Mucosa of stomach (tissue), 1 donor: ENCODE results near the gene LMO4.

Source experiments
- H3K27me3 ChIP-seq: one replicate; pipeline ENCODE4 v1.7.0; 2013; ENCODE audit warnings: mild to moderate bottlenecking, low read length; ENCODE audit not compliant: control insufficient read depth, insufficient read depth
- H3K36me3 ChIP-seq: one replicate; pipeline ENCODE4 v1.7.0; 2013; ENCODE audit warnings: low read length; ENCODE audit not compliant: control insufficient read depth, insufficient read depth
- H3K4me1 ChIP-seq: one replicate; pipeline ENCODE4 v1.7.0; 2013; ENCODE audit warnings: mild to moderate bottlenecking, low read length; ENCODE audit not compliant: control insufficient read depth, insufficient read depth
- H3K4me3 ChIP-seq: one replicate; pipeline ENCODE4 v1.7.0; 2013; ENCODE audit warnings: low read length
- H3K9ac ChIP-seq: one replicate; pipeline ENCODE4 v1.7.0; 2013; ENCODE audit warnings: mild to moderate bottlenecking, low read length, moderate library complexity
- H3K9me3 ChIP-seq: one replicate; pipeline ENCODE4 v1.7.0; 2013; ENCODE audit warnings: mild to moderate bottlenecking, low read length, moderate library complexity; ENCODE audit not compliant: control insufficient read depth
- donor health status: Pancreatic carcinoma.

The LMO4 gene, protein sequence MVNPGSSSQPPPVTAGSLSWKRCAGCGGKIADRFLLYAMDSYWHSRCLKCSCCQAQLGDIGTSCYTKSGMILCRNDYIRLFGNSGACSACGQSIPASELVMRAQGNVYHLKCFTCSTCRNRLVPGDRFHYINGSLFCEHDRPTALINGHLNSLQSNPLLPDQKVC

DNA sequence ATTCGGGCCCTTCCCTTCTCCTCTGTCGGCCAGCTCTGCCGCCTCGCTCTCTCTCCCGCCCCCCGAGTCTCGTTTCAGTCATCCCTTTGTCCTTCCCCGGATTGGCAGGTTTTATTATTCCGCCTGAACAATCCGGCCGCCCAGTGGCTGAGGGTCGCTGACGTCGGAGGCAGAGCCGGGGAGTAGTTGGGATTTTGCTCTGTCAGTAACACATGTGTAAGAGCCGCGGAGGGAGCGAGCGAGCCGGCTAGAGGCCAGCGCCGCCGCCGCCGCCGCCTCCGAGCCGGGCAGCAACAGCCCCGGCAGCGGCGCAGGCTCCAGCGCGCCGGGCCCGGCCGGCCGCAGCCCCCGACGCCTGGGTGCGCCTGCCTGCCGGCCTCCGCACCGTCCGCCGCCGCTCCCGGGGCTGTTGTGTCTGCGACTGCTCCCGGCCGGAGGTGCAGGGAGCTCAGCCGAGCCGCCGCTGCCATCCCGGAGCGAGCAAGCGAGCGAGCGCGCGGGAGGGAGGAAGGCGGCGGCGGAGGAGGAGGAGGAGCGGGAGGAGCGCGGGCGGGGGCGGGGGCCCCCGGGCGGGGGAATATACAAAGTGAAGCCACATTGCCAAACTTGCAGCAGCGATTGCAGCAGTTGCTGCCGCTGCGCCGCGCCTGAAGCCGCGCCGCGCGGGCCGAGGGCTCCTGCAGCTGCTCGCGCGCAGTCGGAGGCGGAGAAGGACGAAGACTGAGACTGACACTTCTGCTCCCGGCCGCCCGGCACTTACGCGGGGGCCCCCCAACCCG is at the start of gene LMO4:
Gene LMO4 (plus strand): TSS at position 609 of the 779 bp plus-strand sequence. CDS start 3,136 bp downstream, outside the sequence.
- Histone ChIP-seq H3K36me3 (no peaks in the 10 kb centered on the region), H3K27me3 (no peaks in the 10 kb centered on the region), H3K4me3 (peak within 1 kb of the TSS; percentile 23), H3K4me1 (peaks cover 17% of the 10 kb centered on the region), H3K9me3 (no peaks in the 10 kb centered on the region), H3K9ac (peak within 1 kb of the TSS; percentile 94)

DNA sequence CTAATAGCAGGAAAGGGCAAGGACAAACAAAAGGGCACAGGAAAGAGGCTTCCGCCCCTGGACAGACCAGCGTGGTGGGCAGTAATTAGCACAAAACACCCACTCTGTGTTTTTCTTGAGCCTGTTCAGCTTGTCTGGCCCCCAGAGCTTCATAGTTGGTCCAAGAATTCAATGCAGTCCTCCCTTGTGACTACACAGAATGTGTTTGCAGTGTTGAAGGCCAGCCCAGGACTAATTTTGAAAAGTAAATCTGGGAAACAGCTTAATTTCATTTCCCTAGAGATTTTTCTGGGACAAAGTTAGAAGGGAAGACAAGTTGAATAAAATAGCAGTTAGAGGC is 49.2 kb upstream of the LMO4 start:
- Histone ChIP-seq H3K36me3 (no peaks in the 10 kb centered on the region), H3K9me3 (no peaks in the 10 kb centered on the region), H3K4me1 (no peaks in the 10 kb centered on the region), H3K27me3 (no peaks in the 10 kb centered on the region), H3K4me3 (no peak overlapping the region), H3K9ac (no peak overlapping the region)

DNA sequence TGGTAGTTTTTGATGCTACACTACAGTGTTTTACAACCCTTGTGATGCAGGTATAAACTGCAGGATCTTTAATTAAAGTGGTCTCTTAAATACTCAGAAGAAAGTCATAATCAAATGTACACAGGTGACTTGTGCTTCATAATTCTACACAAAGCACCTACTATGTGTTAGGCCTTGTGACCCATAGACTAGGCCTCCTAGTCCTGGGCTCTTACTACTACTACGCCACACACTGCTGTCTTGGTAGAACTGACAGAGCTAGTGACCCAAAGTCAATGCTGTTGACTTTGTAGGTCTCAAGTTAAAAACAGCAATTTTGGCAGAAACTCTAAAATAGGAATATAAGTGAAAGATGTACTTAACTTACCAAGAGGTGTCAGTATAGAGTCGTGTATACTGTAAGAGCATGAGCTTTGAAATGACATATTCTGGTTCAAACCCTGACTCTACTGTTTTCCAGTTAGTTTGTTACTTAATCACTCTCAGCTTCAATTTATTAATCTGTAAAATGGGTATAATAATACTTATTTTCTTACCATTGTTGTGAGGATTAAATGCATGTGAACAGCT is 48.6 kb upstream of the LMO4 start:
- H3K36me3 ChIP-seq, result no peaks in the 10 kb centered on the region
- no peaks in the 10 kb centered on the region for H3K9me3 ChIP-seq
- H3K27me3 ChIP-seq, result no peaks in the 10 kb centered on the region
- no peak overlapping the region for H3K4me3 ChIP-seq
- no peaks in the 10 kb centered on the region for H3K4me1 ChIP-seq
- no peak overlapping the region for H3K9ac ChIP-seq

DNA sequence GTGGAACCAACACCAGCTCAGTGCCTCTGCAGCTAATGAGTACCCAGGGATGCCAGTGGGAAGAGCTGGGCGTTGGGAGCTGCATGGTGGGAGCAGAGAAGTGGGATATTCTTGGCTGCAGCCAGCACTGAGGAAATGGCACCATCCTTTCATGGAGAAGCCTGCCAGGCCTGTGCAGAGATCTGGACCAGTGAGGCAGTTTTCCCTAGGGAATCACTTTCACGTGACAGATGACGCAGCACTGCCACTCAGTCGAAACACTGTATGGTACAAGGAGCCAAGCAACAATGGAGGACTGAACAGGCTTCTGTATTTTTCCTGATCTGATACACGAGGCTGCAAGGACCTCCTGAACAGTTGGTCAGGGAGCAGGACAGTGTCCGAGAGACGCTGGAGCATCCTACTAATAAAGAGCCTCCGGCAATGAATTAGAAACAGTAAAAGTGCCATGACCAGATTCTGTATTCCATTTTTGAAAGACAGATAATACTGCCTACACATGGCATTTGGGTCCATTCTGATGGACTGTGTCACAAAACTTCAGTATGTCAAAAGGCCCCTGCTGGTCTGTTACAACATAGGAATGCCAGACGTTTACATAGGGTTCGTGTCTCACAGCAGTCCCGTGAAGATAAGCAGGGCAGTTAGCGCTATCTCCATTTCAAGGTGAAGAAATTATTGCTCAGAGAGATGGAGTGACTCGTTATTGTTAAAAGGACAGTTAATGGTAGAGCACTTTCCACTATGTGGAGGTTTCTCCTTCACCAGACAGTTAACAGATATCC is 44.0 kb upstream of the LMO4 start:
- Histone ChIP-seq H3K4me3 (no peak overlapping the region), H3K4me1 (no peaks in the 10 kb centered on the region), H3K9ac (no peak overlapping the region), H3K36me3 (no peaks in the 10 kb centered on the region), H3K9me3 (no peaks in the 10 kb centered on the region), H3K27me3 (no peaks in the 10 kb centered on the region)

DNA sequence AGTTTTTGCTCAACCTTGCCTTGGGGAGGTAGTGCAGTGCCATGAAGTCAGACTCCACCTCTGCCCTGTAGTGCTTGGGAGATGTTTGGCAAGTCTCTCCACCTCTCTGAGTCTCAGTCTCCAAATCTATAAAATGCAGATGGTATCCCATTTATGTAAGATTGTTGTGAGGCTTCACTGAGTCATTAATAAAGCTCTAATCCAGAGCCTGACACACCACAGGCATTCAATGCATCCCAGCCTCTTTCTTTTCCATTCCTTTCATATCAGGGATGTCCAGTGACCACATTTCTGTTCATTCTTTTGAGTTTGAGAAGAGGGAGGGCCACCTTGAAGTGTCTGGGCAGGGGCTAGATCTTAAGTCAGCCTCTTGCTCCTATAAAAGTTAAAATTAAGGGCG is 37.6 kb upstream of the LMO4 start:
- Histone ChIP-seq H3K9me3 (no peaks in the 10 kb centered on the region), H3K4me1 (no peaks in the 10 kb centered on the region), H3K27me3 (no peaks in the 10 kb centered on the region), H3K4me3 (no peak overlapping the region), H3K36me3 (no peaks in the 10 kb centered on the region), H3K9ac (no peak overlapping the region)

DNA sequence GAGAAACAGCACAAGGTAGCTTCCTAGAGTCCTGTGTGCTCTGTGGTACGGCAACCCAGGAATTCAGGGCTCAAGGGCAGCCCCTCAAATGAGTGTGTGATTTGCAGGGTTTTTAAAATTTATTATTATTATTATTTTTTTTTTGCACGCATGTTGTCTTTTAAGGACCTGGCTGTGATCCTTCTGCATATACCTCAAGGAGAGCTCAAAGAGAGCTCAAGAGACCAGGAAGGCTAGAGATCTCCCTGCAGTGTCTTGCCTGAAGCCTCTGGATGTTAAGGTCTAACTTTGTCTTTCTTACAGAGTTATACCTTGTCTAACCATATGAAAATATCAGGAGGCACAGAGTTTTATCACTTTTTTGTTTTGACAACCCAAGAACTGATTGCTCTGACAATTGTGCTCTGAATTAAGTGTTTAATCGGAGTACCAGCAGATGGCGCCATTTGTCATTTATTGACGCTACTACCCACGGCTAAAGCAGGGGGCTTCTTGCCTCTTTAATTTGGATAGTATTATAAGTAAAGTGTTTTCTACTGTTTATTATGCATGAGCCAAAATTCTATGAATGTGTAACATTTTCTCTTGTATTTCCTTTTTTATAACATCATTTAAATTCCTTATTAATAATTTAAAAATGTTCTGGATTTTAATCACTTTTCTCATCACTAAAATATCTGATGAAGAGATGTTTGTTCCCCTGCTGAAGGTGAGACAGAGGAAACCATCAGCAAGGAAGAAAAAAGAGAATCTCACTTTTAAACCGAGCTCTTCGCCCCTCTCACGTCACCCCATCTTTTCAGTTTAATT is 35.8 kb upstream of the LMO4 start:
- Histone ChIP-seq H3K9me3 (no peaks in the 10 kb centered on the region), H3K9ac (no peak overlapping the region), H3K36me3 (no peaks in the 10 kb centered on the region), H3K4me1 (no peaks in the 10 kb centered on the region), H3K4me3 (no peak overlapping the region), H3K27me3 (no peaks in the 10 kb centered on the region)

DNA sequence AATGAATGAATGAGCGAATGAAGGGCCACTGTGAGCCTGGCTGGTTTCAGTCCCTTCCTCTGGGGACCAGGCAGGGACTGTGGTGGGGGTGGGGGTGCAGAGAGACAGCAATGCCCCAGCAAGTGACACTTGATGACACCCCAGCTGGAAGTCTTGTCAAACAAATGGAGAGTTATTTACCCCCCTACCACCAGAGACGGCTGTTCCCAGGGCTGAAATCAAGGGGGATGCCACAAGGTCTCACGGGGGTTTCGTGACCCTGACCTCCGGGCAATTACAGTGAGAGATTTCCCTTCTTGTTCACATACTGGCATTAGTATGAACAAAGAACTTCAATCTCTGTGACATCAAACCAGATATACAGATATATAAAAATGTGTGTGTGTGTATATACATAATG is 34.0 kb upstream of the LMO4 start:
- no peaks in the 10 kb centered on the region for H3K27me3 ChIP-seq
- H3K4me3 ChIP-seq, result no peak overlapping the region
- no peaks in the 10 kb centered on the region for H3K9me3 ChIP-seq
- H3K4me1 ChIP-seq, result no peaks in the 10 kb centered on the region
- no peak overlapping the region for H3K9ac ChIP-seq
- no peaks in the 10 kb centered on the region for H3K36me3 ChIP-seq

DNA sequence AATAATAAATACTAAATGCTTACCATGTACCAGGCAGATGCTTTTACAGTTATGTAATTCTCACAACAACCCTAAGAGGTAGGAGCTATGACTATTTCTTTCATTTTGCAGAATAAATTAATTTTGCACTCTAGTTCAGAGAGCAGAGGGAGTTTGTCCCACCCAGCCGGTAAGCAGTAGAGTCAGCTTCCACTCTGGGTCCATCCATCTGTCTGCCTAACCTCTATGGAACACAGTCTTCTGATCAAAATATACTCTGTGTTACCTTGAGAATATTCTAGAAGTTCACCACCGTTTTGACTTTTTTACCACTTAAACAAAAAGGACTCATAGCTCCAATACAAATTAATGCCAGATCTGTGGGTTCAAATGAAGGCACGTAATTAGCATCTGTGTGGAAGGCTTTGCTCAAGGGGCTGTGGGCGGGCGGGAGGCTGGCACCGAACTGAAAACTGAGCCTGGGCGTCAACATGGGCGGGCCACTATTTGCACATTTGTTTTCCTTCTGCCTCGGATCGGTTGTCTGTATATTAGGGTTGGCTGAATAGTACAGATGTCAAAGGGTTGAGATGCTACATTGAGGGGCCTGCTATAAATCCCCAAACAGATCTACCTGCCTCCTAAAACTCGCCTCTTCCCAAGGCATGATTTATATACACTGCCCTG is 33.1 kb upstream of the LMO4 start:
- Histone ChIP-seq H3K27me3 (no peaks in the 10 kb centered on the region), H3K9me3 (no peaks in the 10 kb centered on the region), H3K36me3 (no peaks in the 10 kb centered on the region), H3K4me3 (no peak overlapping the region), H3K9ac (no peak overlapping the region), H3K4me1 (no peaks in the 10 kb centered on the region)

DNA sequence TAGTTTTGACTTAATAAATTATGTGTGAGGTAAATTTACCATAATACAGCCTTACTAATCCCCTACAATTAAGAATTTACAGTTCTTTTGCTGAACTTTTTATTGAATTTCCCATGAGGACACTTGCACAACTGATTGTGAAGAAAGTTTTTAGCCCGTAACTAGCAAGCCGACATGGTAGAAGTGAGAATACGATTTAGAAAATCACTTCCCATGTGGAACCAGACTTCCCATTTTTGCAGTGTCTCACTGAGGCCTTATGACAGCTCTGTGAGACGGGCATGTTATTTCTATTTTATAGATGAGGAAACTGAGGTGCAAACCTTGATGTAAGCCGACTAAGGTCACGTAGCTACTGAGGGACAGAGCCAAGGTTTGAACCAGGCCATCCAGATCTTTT is 32.5 kb upstream of the LMO4 start:
- H3K4me1 ChIP-seq, result no peaks in the 10 kb centered on the region
- no peak overlapping the region for H3K9ac ChIP-seq
- no peaks in the 10 kb centered on the region for H3K36me3 ChIP-seq
- no peaks in the 10 kb centered on the region for H3K27me3 ChIP-seq
- H3K9me3 ChIP-seq, result no peaks in the 10 kb centered on the region
- no peak overlapping the region for H3K4me3 ChIP-seq

DNA sequence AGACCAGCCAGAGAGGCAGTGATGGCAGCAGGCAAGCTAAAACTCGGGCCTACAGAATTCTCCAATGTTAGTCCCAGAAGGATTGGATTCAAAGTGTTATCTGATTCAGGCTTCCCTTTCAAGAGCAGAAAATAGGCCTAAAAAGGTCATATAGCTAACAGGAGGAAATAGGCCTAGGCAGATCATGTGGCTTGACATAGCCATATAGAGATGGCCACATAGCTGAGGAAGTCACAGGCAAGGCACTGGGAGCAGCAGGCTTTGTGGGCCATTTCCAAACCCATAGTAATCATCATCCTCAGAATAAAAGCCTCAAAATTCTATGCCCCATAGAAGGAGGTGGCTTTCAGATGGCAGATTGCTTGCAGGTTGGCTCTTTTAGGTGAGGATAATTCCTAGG is 29.0 kb upstream of the LMO4 start:
- no peaks in the 10 kb centered on the region for H3K4me1 ChIP-seq
- H3K9me3 ChIP-seq, result no peaks in the 10 kb centered on the region
- H3K27me3 ChIP-seq, result no peaks in the 10 kb centered on the region
- no peaks in the 10 kb centered on the region for H3K36me3 ChIP-seq
- H3K9ac ChIP-seq, result no peak overlapping the region
- H3K4me3 ChIP-seq, result no peak overlapping the region

DNA sequence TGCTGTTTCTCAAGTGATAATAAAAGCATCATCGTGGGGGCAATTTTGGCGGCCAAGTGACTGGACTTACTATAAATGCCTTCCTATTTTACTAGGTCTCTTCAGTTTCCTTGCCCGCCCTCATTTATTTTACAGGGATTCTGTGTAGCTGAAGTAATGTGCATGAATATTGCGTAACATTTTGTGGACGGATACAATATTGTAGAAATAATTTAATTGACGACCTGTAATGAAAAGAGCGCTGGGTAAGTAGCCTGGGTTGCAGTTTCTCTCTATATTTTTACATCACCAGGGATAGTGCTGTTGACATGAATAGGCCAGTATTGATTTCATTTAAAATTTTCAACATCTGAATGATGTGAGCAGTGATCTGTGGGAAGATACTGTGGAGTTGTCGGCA is 28.1 kb upstream of the LMO4 start:
- Histone ChIP-seq H3K36me3 (no peaks in the 10 kb centered on the region), H3K9me3 (no peaks in the 10 kb centered on the region), H3K4me3 (no peak overlapping the region), H3K9ac (no peak overlapping the region), H3K27me3 (no peaks in the 10 kb centered on the region), H3K4me1 (no peaks in the 10 kb centered on the region)
